Stomach smooth muscle (tissue), 2 donors: ENCODE results near the gene HOXD4.

Experiments
- H3K27ac ChIP-seq: one replicate; pipeline ENCODE4 v1.7.0; 2013; ENCODE audit warnings: mild to moderate bottlenecking, low read length, inconsistent platforms
- H3K27me3 ChIP-seq, 2 donors: one replicate each; pipeline ENCODE4 v1.7.0; 2013; ENCODE audit warnings: low read length in 2 of 2; ENCODE audit not compliant: insufficient read depth in 2 of 2, control insufficient read depth in 1 of 2
- H3K36me3 ChIP-seq, 2 donors: one replicate each; pipeline ENCODE4 v1.7.0; 2013; ENCODE audit warnings: low read length in 2 of 2; ENCODE audit not compliant: control insufficient read depth in 2 of 2, insufficient read depth in 2 of 2
- H3K4me1 ChIP-seq: one replicate; pipeline ENCODE4 v1.7.0; 2013; ENCODE audit warnings: low read length; ENCODE audit not compliant: control insufficient read depth, insufficient read depth
- H3K4me3 ChIP-seq, 2 donors: one replicate each; pipeline ENCODE4 v1.7.0; 2013; ENCODE audit warnings: low read length in 2 of 2
- H3K9ac ChIP-seq, 2 donors: one replicate each; pipeline ENCODE4 v1.7.0; 2013; ENCODE audit warnings: low read length in 2 of 2, mild to moderate bottlenecking in 1 of 2
- H3K9me3 ChIP-seq, 2 donors: one replicate each; pipeline ENCODE4 v1.7.0; 2013; ENCODE audit warnings: low read length in 2 of 2; ENCODE audit not compliant: control insufficient read depth in 2 of 2
- donor health status: healthy.
- donor health status: Pancreatic carcinoma.

Gene HOXD4

DNA sequence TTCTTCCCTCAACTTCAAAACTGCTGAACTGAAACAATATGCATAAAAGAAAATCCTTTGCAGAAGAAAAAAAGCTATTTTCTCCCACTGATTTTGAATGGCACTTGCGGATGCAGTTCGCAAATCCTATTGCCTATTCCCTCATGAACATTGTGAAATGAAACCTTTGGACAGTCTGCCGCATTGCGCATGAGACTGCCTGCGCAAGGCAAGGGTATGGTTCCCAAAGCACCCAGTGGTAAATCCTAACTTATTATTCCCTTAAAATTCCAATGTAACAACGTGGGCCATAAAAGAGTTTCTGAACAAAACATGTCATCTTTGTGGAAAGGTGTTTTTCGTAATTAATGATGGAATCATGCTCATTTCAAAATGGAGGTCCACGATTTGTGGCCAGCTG, 13.4 kb upstream of the HOXD4 start:
- Histone ChIP-seq H3K9ac (no peak overlapping the region), H3K4me3 (no peak overlapping the region), H3K27me3 (peaks cover 75 to 84% of the 10 kb centered on the region in 2 donors), H3K36me3 (no peaks in the 10 kb centered on the region), H3K4me1 (peaks cover 24% of the 10 kb centered on the region), H3K27ac (no peak overlapping the region), H3K9me3 (no peaks in the 10 kb centered on the region)

DNA sequence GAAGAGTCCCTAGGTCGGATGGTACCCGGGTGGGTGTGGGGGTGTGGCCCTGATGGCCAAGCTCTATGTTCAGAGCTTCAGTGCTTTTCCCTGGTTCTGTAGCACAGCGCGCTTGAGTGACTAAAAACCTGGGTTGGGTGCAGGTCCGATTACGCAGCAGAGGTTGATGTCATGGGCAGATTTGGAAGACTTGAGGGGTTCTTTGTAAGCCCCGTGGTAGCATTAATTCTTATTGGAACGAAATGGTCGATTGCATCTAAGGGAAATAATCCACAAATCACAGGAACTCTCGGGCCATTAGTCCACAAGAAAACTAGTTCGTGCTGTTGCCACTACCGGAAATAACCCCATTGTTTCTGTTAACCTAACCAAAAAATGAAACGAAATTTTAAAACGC, 12.8 kb upstream of the HOXD4 start:
- H3K27ac ChIP-seq = no peak overlapping the region
- H3K9me3 ChIP-seq = no peaks in the 10 kb centered on the region
- H3K36me3 ChIP-seq = no peaks in the 10 kb centered on the region
- H3K4me1 ChIP-seq = peaks cover 21% of the 10 kb centered on the region
- peaks cover 74 to 83% of the 10 kb centered on the region in 2 donors for H3K27me3 ChIP-seq
- peak overlapping the region in 1 of 2 donors; percentile 22 for H3K4me3 ChIP-seq
- no peak overlapping the region for H3K9ac ChIP-seq

- peaks cover 20% of the 10 kb centered on the region for H3K4me1 ChIP-seq
- no peaks in the 10 kb centered on the region for H3K9me3 ChIP-seq
- no peak overlapping the region for H3K9ac ChIP-seq
- no peaks in the 10 kb centered on the region for H3K36me3 ChIP-seq
- H3K27me3 ChIP-seq = peaks cover 71 to 83% of the 10 kb centered on the region in 2 donors
- H3K4me3 ChIP-seq = peak overlapping the region in 1 of 2 donors; percentile 22
- H3K27ac ChIP-seq = peak overlapping the region; percentile 18
These were observed 12.3 kb upstream of the HOXD4 start for GRCh38 chr2:176138923-176139660.

DNA sequence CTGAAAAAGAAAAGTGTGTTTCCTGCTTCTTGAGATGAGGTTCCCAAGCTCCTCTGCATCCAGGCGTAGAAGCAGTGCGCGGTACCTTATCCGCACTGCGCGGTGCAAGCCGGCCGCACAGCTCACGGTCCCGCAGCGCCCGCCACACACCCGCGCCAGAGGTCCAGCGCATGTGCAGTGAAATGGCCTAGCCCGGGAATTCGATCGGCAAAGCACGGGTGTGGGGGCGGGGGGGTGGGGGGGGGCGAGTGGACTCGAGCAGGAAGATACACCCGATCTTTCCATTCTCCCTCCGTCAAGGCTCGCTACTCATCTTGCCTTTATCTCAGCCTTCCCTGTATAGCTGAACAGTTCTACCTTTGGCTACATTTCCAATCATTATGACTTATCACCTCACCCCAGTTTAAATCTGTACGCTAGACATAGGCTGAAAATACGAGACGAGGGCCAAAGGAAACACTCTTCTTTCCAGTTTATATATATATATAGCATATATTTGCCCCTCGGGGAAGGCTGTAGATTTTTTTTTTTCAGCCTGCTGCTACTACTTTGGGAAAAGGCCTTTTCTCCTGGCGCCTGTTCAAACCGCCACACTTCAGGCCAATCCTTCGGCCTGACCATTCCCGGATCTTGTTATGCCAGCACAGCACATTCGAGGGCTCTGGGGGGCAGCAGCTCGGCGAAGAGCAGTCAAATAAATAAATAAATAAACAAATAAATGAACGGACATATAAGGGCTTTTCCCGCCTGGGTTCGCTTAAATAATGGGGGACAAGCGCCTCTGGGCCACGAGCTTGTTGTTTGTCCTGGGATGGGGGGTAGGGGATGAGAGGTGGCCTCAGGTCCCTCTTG, 11.5 kb upstream of the HOXD4 start:
- H3K9ac ChIP-seq = no peak overlapping the region

GRCh38 chr2:176140513-176141317, 10.6 kb upstream of the HOXD4 start:
- Histone ChIP-seq H3K36me3 (no peaks in the 10 kb centered on the region), H3K9ac (no peak overlapping the region), H3K27me3 (peaks cover 67 to 78% of the 10 kb centered on the region in 2 donors), H3K27ac (no peak overlapping the region), H3K9me3 (no peaks in the 10 kb centered on the region), H3K4me3 (peak overlapping the region; percentile 56 to 67), H3K4me1 (peaks cover 19% of the 10 kb centered on the region)

More for the DNA sequence above, 11.5 kb upstream of the HOXD4 start:
- Histone ChIP-seq H3K27ac (no peak overlapping the region), H3K27me3 (peaks cover 66 to 78% of the 10 kb centered on the region in 2 donors), H3K4me1 (peaks cover 20% of the 10 kb centered on the region), H3K9me3 (no peaks in the 10 kb centered on the region), H3K36me3 (no peaks in the 10 kb centered on the region), H3K4me3 (peak overlapping the region; percentile 56 to 67)

- Histone ChIP-seq H3K4me1 (peaks cover 8% of the 10 kb centered on the region), H3K36me3 (no peaks in the 10 kb centered on the region), H3K27me3 (peaks cover 68 to 78% of the 10 kb centered on the region in 2 donors), H3K4me3 (no peak overlapping the region), H3K27ac (no peak overlapping the region), H3K9ac (no peak overlapping the region), H3K9me3 (no peaks in the 10 kb centered on the region)
These were observed 9.1 kb upstream of the HOXD4 start for GRCh38 chr2:176142281-176142680.

- Histone ChIP-seq H3K4me1 (peaks cover 2% of the 10 kb centered on the region), H3K27me3 (peaks cover 69 to 79% of the 10 kb centered on the region in 2 donors), H3K27ac (no peak overlapping the region)
These were observed 6.0 kb upstream of the HOXD4 start for GRCh38 chr2:176145085-176145969.

GRCh38 chr2:176146101-176146500, 5.2 kb upstream of the HOXD4 start:
- peaks cover 70 to 79% of the 10 kb centered on the region in 2 donors for H3K27me3 ChIP-seq
- H3K36me3 ChIP-seq = no peaks in the 10 kb centered on the region
- no peaks in the 10 kb centered on the region for H3K9me3 ChIP-seq
- no peak overlapping the region for H3K9ac ChIP-seq
- no peak overlapping the region for H3K4me3 ChIP-seq
- no peak overlapping the region for H3K27ac ChIP-seq
- no peaks in the 10 kb centered on the region for H3K4me1 ChIP-seq

More at GRCh38 chr2:176145085-176145969, 6.0 kb upstream of the HOXD4 start:
- H3K9ac ChIP-seq = no peak overlapping the region
- no peaks in the 10 kb centered on the region for H3K9me3 ChIP-seq
- no peak overlapping the region for H3K4me3 ChIP-seq
- H3K36me3 ChIP-seq = no peaks in the 10 kb centered on the region

DNA sequence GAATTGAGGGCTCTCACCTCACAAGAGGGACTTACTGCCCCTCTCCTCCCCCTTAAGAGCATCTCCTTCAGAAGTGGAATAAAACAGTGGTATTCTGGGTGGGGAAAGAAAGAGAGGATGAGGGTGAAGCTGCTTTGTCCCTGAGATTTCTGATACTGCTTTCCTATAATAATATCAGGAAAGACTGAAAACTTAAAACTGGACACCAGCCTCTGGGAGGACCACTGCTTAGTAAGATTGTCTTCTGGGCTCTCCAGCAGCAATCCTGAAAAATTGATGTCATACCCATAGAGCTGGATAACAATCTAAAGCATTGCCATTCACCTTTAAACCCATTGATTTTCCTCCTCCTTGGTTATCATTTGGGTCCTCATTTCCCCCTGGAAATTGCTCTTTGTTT, 4.7 kb upstream of the HOXD4 start:
- H3K27ac ChIP-seq = no peak overlapping the region
- no peaks in the 10 kb centered on the region for H3K9me3 ChIP-seq
- H3K36me3 ChIP-seq = no peaks in the 10 kb centered on the region
- peaks cover 68 to 83% of the 10 kb centered on the region in 2 donors for H3K27me3 ChIP-seq
- no peak overlapping the region for H3K4me3 ChIP-seq
- H3K4me1 ChIP-seq = no peaks in the 10 kb centered on the region
- no peak overlapping the region for H3K9ac ChIP-seq
